Activated naive CD8-positive, alpha-beta T cell treated with anti-CD3 and anti-CD28 coated beads, Interleukin-2, amount 10 ng/mL, durations not matched to agents 7 days and 5 days (primary cell): ENCODE data around the gene KRTAP5-1. TPM values are rescaled to one million over a fixed set of nuclear protein-coding genes. Genes with fewer than 3 reads are reported as not detected.
"Not testable (repeated sequence)": the region's sequence is repeated elsewhere in the genome, so short reads cannot be mapped to it uniquely, and the experiment has no call there.

Source experiments
- ATAC-seq: fragments of 150-1000 bp; cut with Tn5 transposase; one replicate; pipeline ENCODE4 v1.10.0; 2021; ENCODE audit warnings: low read depth, moderate library complexity
- POLR2A ChIA-PET: fragments of 350-600 bp; sonication (Branson Sonifier 250); formaldehyde crosslinking; loops from one replicate; lab custom pipeline; 2021; ENCODE audit warnings: antibody characterized with exemption; lab: Charles Lee
- DNase-seq: peaks from one replicate; pipeline ENCODE4 v3.0.0; 2021
- H3K27ac Mint-ChIP-seq: one replicate; pipeline ENCODE4 v1.8.0; 2022; ENCODE audit warnings: mild to moderate bottlenecking, mixed read lengths
- H3K27me3 Mint-ChIP-seq: one replicate; pipeline ENCODE4 v1.8.0; 2022; ENCODE audit warnings: mild to moderate bottlenecking, moderate library complexity, mixed read lengths
- H3K36me3 Mint-ChIP-seq: one replicate; pipeline ENCODE4 v1.8.0; 2021; ENCODE audit warnings: mild to moderate bottlenecking, mixed read lengths
- H3K4me1 Mint-ChIP-seq: one replicate; pipeline ENCODE4 v1.8.0; 2021; ENCODE audit warnings: mixed read lengths
- H3K4me3 Mint-ChIP-seq: one replicate; pipeline ENCODE4 v1.8.0; 2022; ENCODE audit warnings: mild to moderate bottlenecking, moderate library complexity, mixed read lengths
- H3K9me3 Mint-ChIP-seq: one replicate; pipeline ENCODE4 v1.8.0; 2021; ENCODE audit warnings: mixed read lengths
- total RNA-seq, 2 experiments: library from RNA; stranded (reverse); gene quantifications; one replicate each; pipeline ENCODE4 v1.2.3, GENCODE V29; 2021

Gene KRTAP5-1
- total RNA-seq, 2 experiments from 2014 or later = not detected

DNA sequence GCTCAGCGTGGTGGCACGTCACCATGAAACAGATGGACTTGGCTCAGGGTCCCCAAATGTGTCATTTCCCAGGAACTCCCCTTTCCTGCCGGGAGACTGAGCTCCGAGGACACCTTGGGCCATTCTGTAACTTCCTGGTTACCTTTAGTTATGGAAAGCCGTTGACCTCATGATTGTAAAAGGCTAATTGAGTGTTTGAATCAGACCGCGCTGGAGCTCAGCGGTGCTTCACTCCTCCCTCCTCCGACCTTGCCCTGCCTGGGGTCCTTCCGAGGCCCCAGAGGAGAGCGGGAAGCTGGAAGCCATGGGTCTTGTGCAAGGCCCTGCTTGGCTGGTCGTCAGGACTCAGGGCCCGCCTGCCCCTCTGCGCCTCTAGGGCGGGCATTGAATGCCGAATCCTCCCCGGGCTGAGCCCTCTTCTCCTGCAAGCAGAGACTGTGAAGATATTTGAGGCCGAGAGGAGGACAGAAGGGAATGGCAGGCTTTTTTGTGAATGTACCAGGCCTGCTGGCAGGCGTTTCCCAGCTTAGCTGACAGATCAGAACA, 11.6 kb upstream of the KRTAP5-1 start:
- H3K9me3 Mint-ChIP-seq, H3K4me3 Mint-ChIP-seq, DNase-seq, H3K27ac Mint-ChIP-seq, H3K36me3 Mint-ChIP-seq, POLR2A ChIA-PET, ATAC-seq, H3K4me1 Mint-ChIP-seq: not testable (repeated sequence)
- peaks cover 63% of the 10 kb centered on the region for H3K27me3 Mint-ChIP-seq

DNA sequence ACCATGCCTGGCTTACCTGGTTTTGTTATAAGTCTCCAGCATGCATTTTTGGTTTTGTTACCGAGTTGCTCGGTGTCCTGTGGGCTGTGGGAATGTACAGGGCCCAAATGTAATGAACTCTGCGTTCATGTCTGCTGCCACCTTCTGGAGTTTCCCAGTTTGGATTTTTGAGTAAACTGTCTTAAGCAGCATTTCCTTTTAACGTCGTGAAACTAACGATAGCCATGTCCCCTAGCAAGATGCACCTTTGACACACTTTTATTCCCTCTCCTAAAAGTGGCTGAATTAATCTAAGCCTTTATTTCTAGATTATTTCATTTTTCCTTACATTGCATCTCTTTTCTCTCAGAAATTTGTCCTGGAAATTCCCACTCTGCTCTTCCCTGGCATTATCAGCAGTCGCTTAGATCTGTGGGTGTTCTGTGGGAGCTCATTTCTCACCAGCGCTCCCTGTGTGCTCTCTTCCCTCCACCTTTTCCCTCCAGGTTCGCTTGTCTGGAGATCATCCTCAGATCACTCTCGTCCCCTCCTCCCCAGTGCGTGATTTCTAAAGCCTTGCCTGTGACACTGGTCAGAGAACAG, 11.0 kb upstream of the KRTAP5-1 start:
- H3K36me3 Mint-ChIP-seq, H3K4me3 Mint-ChIP-seq, ATAC-seq, DNase-seq, H3K4me1 Mint-ChIP-seq, H3K27ac Mint-ChIP-seq, POLR2A ChIA-PET, H3K9me3 Mint-ChIP-seq: not testable (repeated sequence)
- H3K27me3 Mint-ChIP-seq = peaks cover 59% of the 10 kb centered on the region

DNA sequence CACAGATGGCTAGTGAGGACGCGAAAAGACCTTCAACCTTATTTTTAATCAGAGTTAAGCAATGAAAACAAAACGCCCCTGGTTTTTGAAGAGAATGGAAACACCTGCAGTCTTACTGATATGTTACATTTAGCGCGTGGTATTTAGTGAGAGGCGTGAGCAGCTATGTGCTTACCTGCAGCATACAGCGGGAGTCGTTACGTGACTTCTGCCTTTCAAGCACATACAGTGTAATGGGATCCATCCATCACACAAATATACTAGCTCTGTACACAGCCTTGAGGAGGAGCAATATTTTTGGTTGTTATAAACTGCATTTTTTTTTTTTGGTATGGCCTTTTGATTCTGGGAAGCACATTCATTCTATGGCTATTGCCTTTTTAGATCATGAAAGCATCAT, 7.5 kb upstream of the KRTAP5-1 start:
- Mint-ChIP-seq H3K4me3 (no peak overlapping the region), H3K27ac (no peak overlapping the region), H3K27me3 (peaks cover 49% of the 10 kb centered on the region), H3K9me3 (peaks cover 6% of the 10 kb centered on the region), H3K4me1 (peaks cover 7% of the 10 kb centered on the region), H3K36me3 (peaks cover 8% of the 10 kb centered on the region)
- POLR2A ChIA-PET = no interaction called here
- no peak for ATAC-seq
- no peak for DNase-seq

DNA sequence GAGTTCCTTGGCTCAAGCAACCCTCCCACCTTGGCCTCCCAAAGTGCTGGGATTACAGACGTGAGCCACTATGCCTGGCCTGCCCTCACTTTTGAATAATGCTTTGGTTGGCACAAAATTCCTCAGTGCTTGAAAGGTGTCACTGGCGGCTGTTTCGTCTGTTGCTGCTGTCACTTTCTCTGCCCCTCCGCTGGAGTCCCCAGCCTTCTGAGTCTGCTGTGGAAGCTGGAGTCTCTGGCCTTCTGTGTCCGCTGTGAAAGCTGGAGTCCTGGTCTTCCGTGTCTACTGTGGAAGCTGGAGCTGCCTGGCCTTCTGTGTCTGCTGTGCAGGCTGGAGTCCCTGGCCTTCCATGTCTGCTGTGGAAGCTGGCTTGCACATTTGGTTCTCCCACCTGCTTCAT, 4.9 kb upstream of the KRTAP5-1 start:
- no peak for DNase-seq
- Mint-ChIP-seq H3K4me3 (no peak overlapping the region), H3K27ac (peak overlapping the region; percentile 34), H3K4me1 (peaks cover 6% of the 10 kb centered on the region), H3K27me3 (peaks cover 45% of the 10 kb centered on the region), H3K36me3 (peaks cover 8% of the 10 kb centered on the region), H3K9me3 (peaks cover 6% of the 10 kb centered on the region)
- ATAC-seq = no peak
- POLR2A ChIA-PET = no interaction called here

DNA sequence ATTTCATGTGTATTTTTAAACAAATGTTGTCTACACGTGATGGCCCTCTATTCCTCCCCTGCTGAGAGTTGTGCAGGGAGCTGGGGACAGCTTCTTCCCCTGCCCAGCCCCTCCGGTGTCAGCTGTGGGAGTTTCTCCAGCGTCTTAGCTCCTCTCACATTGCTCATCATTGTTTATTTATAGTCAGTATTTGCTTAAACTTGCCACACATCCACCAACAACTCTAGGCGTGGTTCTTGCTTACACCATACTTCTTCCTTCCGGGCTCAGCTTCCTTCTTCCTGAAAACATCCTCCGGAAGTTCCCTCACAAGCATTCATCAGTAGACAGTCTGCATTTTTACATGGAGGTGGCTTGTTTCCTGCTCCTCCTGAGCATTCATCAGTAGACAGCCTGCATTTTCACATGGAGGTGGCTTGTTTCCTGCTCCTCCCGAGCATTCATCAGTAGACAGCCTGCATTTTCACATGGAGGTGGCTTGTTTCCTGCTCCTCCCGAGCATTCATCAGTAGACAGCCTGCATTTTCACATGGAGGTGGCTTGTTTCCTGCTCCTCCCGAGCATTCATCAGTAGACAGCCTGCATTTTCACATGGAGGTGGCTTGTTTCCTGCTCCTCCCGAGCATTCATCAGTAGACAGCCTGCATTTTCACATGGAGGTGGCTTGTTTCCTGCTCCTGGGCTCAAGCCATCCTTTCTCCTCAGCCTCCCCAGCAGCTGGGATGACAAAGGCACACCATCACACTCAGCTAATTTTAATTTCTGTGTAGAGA, 4.3 kb upstream of the KRTAP5-1 start:
- H3K4me1 Mint-ChIP-seq, H3K9me3 Mint-ChIP-seq, POLR2A ChIA-PET, H3K36me3 Mint-ChIP-seq, ATAC-seq, DNase-seq: not testable (repeated sequence)
- Mint-ChIP-seq H3K27ac (peak overlapping the region; percentile 70), H3K4me3 (peak overlapping the region; percentile 34), H3K27me3 (peaks cover 42% of the 10 kb centered on the region)

DNA sequence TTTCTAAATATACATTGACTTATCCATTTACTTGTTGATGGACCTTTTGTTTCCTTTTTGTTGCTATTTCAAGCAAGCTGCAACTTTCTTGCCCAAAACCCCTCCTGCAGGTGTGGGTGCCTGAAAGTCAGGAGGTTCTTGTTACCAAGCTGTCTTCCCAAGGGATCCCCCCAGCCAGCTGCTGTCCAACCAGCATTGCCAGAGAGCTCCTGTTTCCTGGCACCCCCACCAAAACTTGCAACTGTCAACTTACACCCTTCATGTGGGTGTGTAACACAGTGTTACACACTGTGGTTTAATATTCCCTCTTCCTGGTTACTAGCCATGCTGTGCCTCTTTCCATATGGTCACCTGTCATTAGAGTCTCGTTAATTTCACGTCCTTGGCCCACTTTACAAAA, 1.6 kb upstream of the KRTAP5-1 start:
- POLR2A ChIA-PET = no interaction called here
- ATAC-seq = no peak
- DNase-seq = no peak
- Mint-ChIP-seq H3K4me1 (peaks cover 6% of the 10 kb centered on the region), H3K27me3 (peaks cover 27% of the 10 kb centered on the region), H3K36me3 (peaks cover 8% of the 10 kb centered on the region), H3K9me3 (peaks cover 6% of the 10 kb centered on the region), H3K4me3 (no peak overlapping the region), H3K27ac (no peak overlapping the region)

DNA sequence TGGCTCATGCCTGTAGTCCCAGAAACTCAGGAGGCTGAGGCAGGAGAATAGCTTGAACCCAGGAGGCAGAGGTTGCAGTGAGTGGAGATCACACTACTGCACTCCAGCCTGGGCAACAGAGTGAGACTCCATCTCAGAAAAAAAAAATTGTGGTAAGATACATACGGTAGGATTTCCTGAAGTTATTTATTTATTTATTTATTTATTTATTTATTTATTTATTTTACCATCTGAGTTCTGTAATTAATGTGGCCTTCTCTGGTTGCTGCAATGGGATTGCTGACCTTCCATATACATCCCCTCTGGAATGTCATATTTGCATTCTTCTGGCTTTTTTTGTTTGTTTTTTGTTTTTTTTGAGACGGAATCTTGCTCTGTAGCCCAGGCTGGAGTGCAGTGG, 2.2 kb downstream of the KRTAP5-1 start:
- H3K27me3 Mint-ChIP-seq = peaks cover 15% of the 10 kb centered on the region
- H3K27ac Mint-ChIP-seq, H3K36me3 Mint-ChIP-seq, H3K4me3 Mint-ChIP-seq, DNase-seq, H3K4me1 Mint-ChIP-seq, POLR2A ChIA-PET, ATAC-seq, H3K9me3 Mint-ChIP-seq: not testable (repeated sequence)

DNA sequence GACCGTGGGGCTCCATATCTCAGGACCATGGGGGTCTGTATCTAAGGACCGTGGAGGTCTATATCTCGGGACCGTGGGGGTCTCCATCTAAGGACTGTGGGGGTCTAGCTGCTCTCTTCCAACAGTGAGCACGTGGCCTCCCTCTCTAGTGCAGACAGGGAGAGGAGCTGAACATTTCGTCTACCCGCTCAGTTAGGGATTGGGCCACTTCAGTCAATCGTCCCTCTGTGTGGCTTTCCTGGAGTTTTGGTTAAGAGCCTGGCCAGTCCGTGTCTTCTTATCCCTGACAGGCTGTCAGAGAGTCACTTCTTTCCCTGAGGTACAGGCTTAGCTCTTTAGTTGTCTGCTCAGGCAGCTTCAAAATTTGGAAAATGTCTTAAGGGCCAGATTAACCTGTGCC, 3.1 kb downstream of the KRTAP5-1 start:
- POLR2A ChIA-PET = no interaction called here
- DNase-seq (no peak), ATAC-seq (no peak)
- Mint-ChIP-seq H3K9me3 (peaks cover 2% of the 10 kb centered on the region), H3K4me1 (no peaks in the 10 kb centered on the region), H3K4me3 (no peak overlapping the region), H3K36me3 (no peaks in the 10 kb centered on the region), H3K27me3 (peaks cover 12% of the 10 kb centered on the region), H3K27ac (no peak overlapping the region)

DNA sequence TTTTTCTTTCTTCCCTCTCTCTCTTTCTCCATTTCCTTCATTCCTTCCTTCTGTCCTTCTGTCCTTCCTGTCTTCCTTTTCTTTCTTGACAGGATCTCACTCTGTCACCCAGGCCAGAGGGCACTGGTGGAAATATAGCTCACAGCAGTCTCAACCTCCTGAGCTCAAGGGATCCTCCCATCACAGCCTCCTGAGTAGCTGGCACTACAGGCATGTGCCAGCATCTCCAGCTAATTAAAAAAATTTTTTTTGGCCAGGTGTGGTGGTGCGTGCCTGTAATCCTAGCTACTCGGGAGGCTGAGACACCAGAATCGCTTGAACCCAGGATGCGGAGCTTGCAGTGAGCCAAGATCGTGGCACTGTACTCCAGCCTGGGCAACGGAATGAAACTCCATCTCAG, 8.3 kb downstream of the KRTAP5-1 start:
- H3K36me3 Mint-ChIP-seq = no peaks in the 10 kb centered on the region
- peaks cover 2% of the 10 kb centered on the region for H3K9me3 Mint-ChIP-seq
- DNase-seq (no peak), ATAC-seq (no peak)
- H3K4me3 Mint-ChIP-seq = no peak overlapping the region
- no peak overlapping the region for H3K27ac Mint-ChIP-seq
- H3K4me1 Mint-ChIP-seq = no peaks in the 10 kb centered on the region
- peaks cover 17% of the 10 kb centered on the region for H3K27me3 Mint-ChIP-seq
- POLR2A ChIA-PET = no interaction called here

DNA sequence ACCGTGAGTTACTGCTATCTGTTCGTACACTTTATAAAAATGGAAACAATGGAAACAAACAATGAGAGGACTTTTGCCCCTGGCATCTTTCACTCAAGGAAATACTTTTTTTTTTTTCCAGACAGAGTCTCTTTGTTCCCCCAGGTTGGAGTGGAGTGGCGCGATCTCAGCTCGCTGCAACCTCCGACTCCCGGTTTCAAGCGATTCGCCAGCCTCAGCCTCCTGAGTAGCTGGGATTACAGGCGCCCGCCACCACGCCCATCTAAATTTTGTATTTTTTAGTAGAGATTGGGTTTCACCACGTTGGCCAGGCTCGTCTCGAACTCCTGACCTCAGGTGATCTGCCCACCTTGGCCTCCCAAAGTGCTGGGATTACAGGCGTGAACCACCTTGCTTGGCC, 9.3 kb downstream of the KRTAP5-1 start:
- H3K27me3 Mint-ChIP-seq = peaks cover 19% of the 10 kb centered on the region
- H3K36me3 Mint-ChIP-seq, H3K4me3 Mint-ChIP-seq, H3K4me1 Mint-ChIP-seq, ATAC-seq, H3K9me3 Mint-ChIP-seq, H3K27ac Mint-ChIP-seq, DNase-seq: not testable (repeated sequence)
- POLR2A ChIA-PET = interaction anchor here (0.7 kb wide), 1 partner anchor 358 kb away, joined by 3 read pairs; no protein-coding TSS in a partner anchor

DNA sequence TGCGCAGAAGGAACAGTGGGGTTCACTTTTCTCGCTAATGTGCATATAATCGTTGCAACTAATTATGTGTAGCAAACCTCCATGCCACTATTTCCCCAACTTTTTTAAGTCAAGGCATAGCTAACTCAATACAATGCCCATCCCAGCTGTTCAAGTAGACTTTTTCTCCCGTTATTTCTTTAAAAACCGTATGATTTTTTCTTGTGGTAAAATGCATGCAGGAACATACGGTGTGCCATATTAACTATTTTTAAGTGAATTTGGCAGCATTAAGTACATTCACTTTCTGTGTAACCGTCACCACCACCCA, 10.2 kb downstream of the KRTAP5-1 start:
- no peak for DNase-seq
- Mint-ChIP-seq H3K36me3 (no peaks in the 10 kb centered on the region), H3K27me3 (peaks cover 26% of the 10 kb centered on the region), H3K27ac (no peak overlapping the region), H3K9me3 (no peaks in the 10 kb centered on the region), H3K4me3 (no peak overlapping the region), H3K4me1 (no peaks in the 10 kb centered on the region)
- POLR2A ChIA-PET = no interaction called here
- ATAC-seq = no peak

DNA sequence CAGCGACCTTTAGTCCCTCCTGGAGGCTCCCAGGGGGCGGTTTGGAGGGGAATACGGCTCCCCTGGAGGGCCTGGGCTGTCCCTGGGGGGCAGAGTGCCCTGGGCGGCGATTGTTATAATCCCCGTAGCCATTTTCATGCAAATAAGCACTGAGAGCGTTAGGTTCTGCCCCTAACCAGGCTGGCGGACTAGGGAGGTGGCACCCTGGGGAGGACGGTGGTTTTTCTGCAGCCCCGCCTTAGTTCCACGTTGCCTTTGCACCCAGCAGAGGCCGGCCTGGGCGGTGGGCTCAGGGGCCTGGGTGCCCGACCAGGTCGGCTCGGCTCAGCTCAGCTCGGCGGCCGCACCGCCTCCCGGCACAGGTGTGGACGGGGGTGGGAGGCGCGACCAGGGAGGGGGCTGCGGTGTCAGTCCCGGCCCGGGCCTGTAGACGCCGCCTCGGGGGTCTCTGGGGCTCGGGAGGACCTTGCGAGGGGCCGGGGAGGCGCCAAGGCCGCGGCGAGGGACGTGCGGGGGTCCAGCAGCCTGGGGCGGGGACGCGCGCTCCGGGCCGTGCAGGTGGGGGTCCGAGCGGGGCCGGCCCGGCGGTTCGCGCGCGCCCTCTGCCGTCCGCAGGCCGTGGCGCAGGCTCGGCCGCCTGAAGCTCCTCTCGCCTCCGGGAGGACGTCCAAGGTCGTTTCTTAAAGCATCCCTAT, 10.7 kb downstream of the KRTAP5-1 start:
- H3K4me3 Mint-ChIP-seq = no peak overlapping the region
- POLR2A ChIA-PET = interaction anchor here (0.9 kb wide), 1 partner anchor 28 kb away, joined by 4 read pairs; no protein-coding TSS in a partner anchor
- H3K4me1 Mint-ChIP-seq = no peaks in the 10 kb centered on the region
- peak; percentile 79 for DNase-seq
- peak; percentile 35 for ATAC-seq
- H3K36me3 Mint-ChIP-seq = no peaks in the 10 kb centered on the region
- H3K27ac Mint-ChIP-seq = no peak overlapping the region
- H3K9me3 Mint-ChIP-seq = no peaks in the 10 kb centered on the region
- H3K27me3 Mint-ChIP-seq = peaks cover 29% of the 10 kb centered on the region

DNA sequence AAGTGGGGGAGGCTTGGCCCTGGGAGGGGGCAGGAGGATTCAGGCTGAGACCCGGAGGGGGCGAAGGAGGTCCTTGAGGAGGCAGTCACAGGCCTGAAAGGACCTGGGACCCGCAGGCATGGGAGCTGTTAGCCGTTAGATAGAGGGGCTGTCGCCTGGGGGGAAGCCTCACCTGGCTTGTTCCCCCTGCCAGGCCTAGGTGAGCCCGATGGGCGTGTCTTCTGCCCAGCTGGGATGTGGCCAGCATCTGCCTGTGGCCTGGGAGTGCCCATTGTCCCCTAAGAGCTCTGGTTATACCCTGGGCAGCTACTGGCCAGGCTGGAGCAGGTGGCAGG, 11.2 kb downstream of the KRTAP5-1 start:
- H3K36me3 Mint-ChIP-seq = no peaks in the 10 kb centered on the region
- ATAC-seq (no peak), DNase-seq (peak; percentile 56)
- H3K9me3 Mint-ChIP-seq = no peaks in the 10 kb centered on the region
- POLR2A ChIA-PET = interaction anchor here (0.9 to 1.1 kb wide), 2 partner anchors 27 to 311 kb away, joined by 4 read pairs; no protein-coding TSS in a partner anchor
- peaks cover 30% of the 10 kb centered on the region for H3K27me3 Mint-ChIP-seq
- no peak overlapping the region for H3K27ac Mint-ChIP-seq
- H3K4me1 Mint-ChIP-seq = no peaks in the 10 kb centered on the region
- no peak overlapping the region for H3K4me3 Mint-ChIP-seq
